Measurements from ENCODE around the gene MAML2.

Gene MAML2

DNA sequence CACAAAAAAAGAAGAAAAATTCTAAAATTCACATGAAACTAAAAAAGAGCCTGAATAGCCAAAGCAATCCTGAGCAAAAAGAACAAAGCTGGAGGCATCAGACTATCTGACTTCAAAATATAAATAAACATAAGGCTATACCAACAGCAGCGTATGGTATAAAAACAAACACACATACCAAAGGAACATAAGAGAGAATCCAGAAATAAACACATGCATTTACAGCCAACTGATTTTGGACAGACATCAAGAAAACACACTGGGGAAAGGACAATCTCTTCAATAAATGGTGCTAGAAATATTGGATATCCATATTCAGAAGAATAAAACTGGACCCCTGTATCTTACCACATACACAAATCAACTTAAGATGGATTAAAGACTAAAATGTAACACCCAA lies 416.3 kb downstream of the MAML2 start:
- no peak for DNase-seq

All from CD4-positive, alpha-beta T cell treated with Interleukin-6 for 4 hours (primary cell).